Endodermal cell (in vitro differentiated cells): Measurements from ENCODE around the gene PGAM5. TPM values are rescaled to one million over a fixed set of nuclear protein-coding genes. Genes with fewer than 3 reads are reported as not detected.

Source experiments
- DNase-seq: peaks from one replicate; pipeline ENCODE4 v3.0.0-alpha.2; 2017
- H3K27ac ChIP-seq: 2 replicates; pipeline ENCODE4 v1.5.1; 2013; ENCODE audit warnings: mild to moderate bottlenecking, low read depth, low read length, moderate library complexity
- H3K27me3 ChIP-seq: 2 replicates; pipeline ENCODE4 v1.6.1; 2013; ENCODE audit warnings: mild to moderate bottlenecking, low read length, moderate library complexity; ENCODE audit not compliant: insufficient read depth, control insufficient read depth, poor library complexity, severe bottlenecking
- H3K36me3 ChIP-seq: 2 replicates; pipeline ENCODE4 v1.7.0; 2013; ENCODE audit warnings: mild to moderate bottlenecking, low read length, moderate library complexity; ENCODE audit not compliant: control insufficient read depth, insufficient read depth
- H3K4me1 ChIP-seq: one replicate; pipeline ENCODE4 v1.7.0; 2013; ENCODE audit warnings: low read length; ENCODE audit not compliant: control insufficient read depth, insufficient read depth
- H3K4me3 ChIP-seq: 2 replicates; pipeline ENCODE4 v1.5.1; 2013; ENCODE audit warnings: mild to moderate bottlenecking, low read length, moderate library complexity
- H3K9ac ChIP-seq: 2 replicates; pipeline ENCODE4 v1.6.1; 2013; ENCODE audit warnings: mild to moderate bottlenecking, low read length, moderate library complexity; ENCODE audit not compliant: poor library complexity, severe bottlenecking; ENCODE audit errors: extremely low read depth
- H3K9me3 ChIP-seq: 2 replicates; pipeline ENCODE4 v1.6.1; 2013; ENCODE audit warnings: mild to moderate bottlenecking, low read length, moderate library complexity; ENCODE audit not compliant: control insufficient read depth
- H3K27ac Mint-ChIP-seq: 2 replicates; pipeline ENCODE4 v1.8.0; 2020; ENCODE audit warnings: mixed read lengths
- H3K27me3 Mint-ChIP-seq: 2 replicates; pipeline ENCODE4 v1.8.0; 2021; ENCODE audit warnings: mild to moderate bottlenecking, mixed read lengths; ENCODE audit not compliant: insufficient read depth
- H3K36me3 Mint-ChIP-seq: 2 replicates; pipeline ENCODE4 v1.8.0; 2020; ENCODE audit warnings: low read depth, mixed read lengths
- H3K4me1 Mint-ChIP-seq: 2 replicates; pipeline ENCODE4 v1.8.0; 2020; ENCODE audit warnings: mixed read lengths
- H3K4me3 Mint-ChIP-seq: 2 replicates; pipeline ENCODE4 v1.8.0; 2020; ENCODE audit warnings: mild to moderate bottlenecking, moderate library complexity, mixed read lengths
- H3K9me3 Mint-ChIP-seq: 2 replicates; pipeline ENCODE4 v1.8.0; 2020; ENCODE audit warnings: mild to moderate bottlenecking, mixed read lengths
- WGBS, 2 experiments: methylation state at CpG; one replicate each; pipeline versions ENCODE4 v1.1.5 to v1.1.7; 2013; ENCODE audit warnings: missing lambda C conversion rate in 2 of 2, mixed read lengths in 1 of 2; ENCODE audit not compliant: insufficient coverage in 1 of 2, insufficient read length in 1 of 2; 5-methylcytosine and 5-hydroxymethylcytosine counted together
- total RNA-seq, 2 donors: library from RNA; stranded (reverse); fragmentation: NEBNext Ultra II Directional in 1 of 2; extraction: Animal tissue kit (Norgen Biotek cat#: 25700) in 1 of 2; gene quantifications; 2 replicates in 1 of 2; 3 replicates in 1 of 2; pipeline ENCODE4 v1.2.1, GENCODE V29; 2021
- TF ChIP-seq, protein P1 (sequence below): fragments of 200-600 bp; sonication (generic); conservative IDR thresholded peaks from 2 replicates; pipeline ENCODE4 v1.5.0; 2021; ENCODE audit warnings: antibody characterized with exemption, mild to moderate bottlenecking

The PGAM5 gene
- total RNA-seq, 2 donors from 2014 or later: 60.2 to 64.3 TPM

- H3K9me3 Mint-ChIP-seq: no peaks in the 10 kb centered on the region
- no peaks in the 10 kb centered on the region for H3K4me1 ChIP-seq
- no peaks in the 10 kb centered on the region for H3K27me3 ChIP-seq
- no peaks in the 10 kb centered on the region for H3K9me3 ChIP-seq
- TF ChIP-seq, protein P1, sequence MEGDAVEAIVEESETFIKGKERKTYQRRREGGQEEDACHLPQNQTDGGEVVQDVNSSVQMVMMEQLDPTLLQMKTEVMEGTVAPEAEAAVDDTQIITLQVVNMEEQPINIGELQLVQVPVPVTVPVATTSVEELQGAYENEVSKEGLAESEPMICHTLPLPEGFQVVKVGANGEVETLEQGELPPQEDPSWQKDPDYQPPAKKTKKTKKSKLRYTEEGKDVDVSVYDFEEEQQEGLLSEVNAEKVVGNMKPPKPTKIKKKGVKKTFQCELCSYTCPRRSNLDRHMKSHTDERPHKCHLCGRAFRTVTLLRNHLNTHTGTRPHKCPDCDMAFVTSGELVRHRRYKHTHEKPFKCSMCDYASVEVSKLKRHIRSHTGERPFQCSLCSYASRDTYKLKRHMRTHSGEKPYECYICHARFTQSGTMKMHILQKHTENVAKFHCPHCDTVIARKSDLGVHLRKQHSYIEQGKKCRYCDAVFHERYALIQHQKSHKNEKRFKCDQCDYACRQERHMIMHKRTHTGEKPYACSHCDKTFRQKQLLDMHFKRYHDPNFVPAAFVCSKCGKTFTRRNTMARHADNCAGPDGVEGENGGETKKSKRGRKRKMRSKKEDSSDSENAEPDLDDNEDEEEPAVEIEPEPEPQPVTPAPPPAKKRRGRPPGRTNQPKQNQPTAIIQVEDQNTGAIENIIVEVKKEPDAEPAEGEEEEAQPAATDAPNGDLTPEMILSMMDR: no peak
- no peaks in the 10 kb centered on the region for H3K4me1 Mint-ChIP-seq
- H3K9ac ChIP-seq: no peak overlapping the region
- peaks cover 92% of the 10 kb centered on the region for H3K36me3 ChIP-seq
- H3K36me3 Mint-ChIP-seq: peaks cover 89% of the 10 kb centered on the region
- H3K4me3 ChIP-seq: no peak overlapping the region
- no peaks in the 10 kb centered on the region for H3K27me3 Mint-ChIP-seq
- DNase-seq: peak; percentile 35
- WGBS, 2 experiments: 94 to 95% methylated on average over 9 to 10 of the region's 11 CpGs
- H3K27ac ChIP-seq: no peak overlapping the region
- no peak overlapping the region for H3K4me3 Mint-ChIP-seq
- H3K27ac Mint-ChIP-seq: peak overlapping the region; percentile 31
Measured at GRCh38 chr12:132740652-132741051, 30.0 kb downstream of the PGAM5 start.

DNA sequence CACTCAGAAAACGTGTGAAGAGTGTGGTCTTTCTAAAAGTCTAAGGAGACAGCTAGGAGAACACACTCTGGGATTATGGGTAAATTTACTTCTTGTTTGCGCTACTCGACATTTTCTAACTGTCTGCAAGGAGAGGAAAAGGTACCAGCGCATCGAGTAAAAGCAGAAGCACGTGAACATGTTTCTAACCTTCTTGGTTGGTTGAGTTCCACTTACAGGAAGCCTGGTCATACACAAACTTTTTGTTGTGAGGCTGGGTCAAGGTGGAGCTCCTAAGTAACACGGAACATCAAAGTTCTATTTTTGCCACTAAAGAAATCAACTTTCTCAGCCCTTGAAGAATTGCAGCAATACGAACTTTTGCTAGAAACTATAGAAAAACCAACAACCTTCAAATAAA lies 31.0 kb downstream of the PGAM5 start:
- H3K9ac ChIP-seq: no peak overlapping the region
- H3K27me3 ChIP-seq: no peaks in the 10 kb centered on the region
- Mint-ChIP-seq H3K36me3 (peaks cover 90% of the 10 kb centered on the region), H3K4me3 (no peak overlapping the region), H3K9me3 (no peaks in the 10 kb centered on the region), H3K4me1 (no peaks in the 10 kb centered on the region), H3K27me3 (no peaks in the 10 kb centered on the region), H3K27ac (no peak overlapping the region)
- TF ChIP-seq, protein P1: no peak
- H3K4me3 ChIP-seq: no peak overlapping the region
- no peaks in the 10 kb centered on the region for H3K9me3 ChIP-seq
- H3K36me3 ChIP-seq: peaks cover 92% of the 10 kb centered on the region
- 93 to 98% methylated on average over 8 of the region's 8 CpGs for WGBS, 2 experiments
- no peak overlapping the region for H3K27ac ChIP-seq
- no peak for DNase-seq
- no peaks in the 10 kb centered on the region for H3K4me1 ChIP-seq

- no peaks in the 10 kb centered on the region for H3K9me3 Mint-ChIP-seq
Measured at GRCh38 chr12:132743831-132744230, 33.2 kb downstream of the PGAM5 start.

More at GRCh38 chr12:132743831-132744230, 33.2 kb downstream of the PGAM5 start:
- no peaks in the 10 kb centered on the region for H3K27me3 Mint-ChIP-seq
- TF ChIP-seq, protein P1: no peak
- peaks cover 93% of the 10 kb centered on the region for H3K36me3 Mint-ChIP-seq
- H3K4me1 ChIP-seq: no peaks in the 10 kb centered on the region
- no peak overlapping the region for H3K4me3 Mint-ChIP-seq
- DNase-seq: no peak
- H3K27ac Mint-ChIP-seq: no peak overlapping the region
- no peaks in the 10 kb centered on the region for H3K27me3 ChIP-seq
- H3K27ac ChIP-seq: no peak overlapping the region
- no peaks in the 10 kb centered on the region for H3K9me3 ChIP-seq
- H3K9ac ChIP-seq: no peak overlapping the region
- H3K4me1 Mint-ChIP-seq: no peaks in the 10 kb centered on the region
- 92 to 94% methylated on average over 12 to 13 of the region's 13 CpGs for WGBS, 2 experiments
- H3K4me3 ChIP-seq: no peak overlapping the region
- H3K36me3 ChIP-seq: peaks cover 92% of the 10 kb centered on the region
